GM19240 (cell line): ENCODE results near the gene NUDT17.

Experiments used
- DNase-seq: peaks from one replicate; pipeline ENCODE4 v3.0.0; 2011; ENCODE audit warnings: low spot score; ENCODE audit not compliant: insufficient read length

NUDT17 gene

DNA sequence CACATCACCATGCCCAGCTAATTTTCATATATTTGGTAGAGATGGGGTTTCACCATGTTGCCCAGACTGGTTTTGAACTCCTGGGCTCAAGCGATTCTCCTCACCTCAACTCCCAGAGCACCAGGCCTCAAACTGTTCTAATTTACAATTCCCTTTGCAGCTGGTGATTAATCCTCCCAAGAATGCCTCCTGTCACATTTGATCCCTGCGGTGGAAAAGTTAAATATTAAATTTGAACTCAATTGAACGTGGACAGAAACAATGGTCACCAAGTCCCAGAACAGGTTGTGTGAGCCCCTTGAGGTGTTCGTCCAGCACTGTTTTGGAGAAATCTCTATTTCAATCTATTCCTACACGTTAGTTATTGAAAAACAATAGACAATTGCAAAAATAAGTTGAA is 42.2 kb downstream of the NUDT17 start:
- DNase-seq, result no peak

DNA sequence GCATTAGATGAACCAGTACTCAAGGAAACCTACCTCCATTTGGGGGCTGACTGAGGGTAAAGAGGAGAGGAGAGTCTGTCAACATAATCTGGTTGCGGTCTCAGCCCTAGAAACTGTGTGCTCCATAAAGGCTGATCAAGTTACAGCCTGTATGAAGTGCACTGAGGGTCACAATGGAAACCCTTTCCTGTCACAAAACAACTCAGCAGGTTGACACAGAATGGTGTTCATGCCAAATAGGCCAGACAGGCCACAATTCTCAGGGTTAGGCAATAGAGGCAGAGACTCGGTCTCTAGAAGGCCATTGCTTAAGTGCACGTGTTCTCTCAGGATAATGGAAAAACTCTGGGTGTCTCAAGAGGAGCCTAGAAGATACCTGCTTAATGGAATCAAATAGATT is 44.3 kb downstream of the NUDT17 start:
- DNase-seq, result no peak

DNA sequence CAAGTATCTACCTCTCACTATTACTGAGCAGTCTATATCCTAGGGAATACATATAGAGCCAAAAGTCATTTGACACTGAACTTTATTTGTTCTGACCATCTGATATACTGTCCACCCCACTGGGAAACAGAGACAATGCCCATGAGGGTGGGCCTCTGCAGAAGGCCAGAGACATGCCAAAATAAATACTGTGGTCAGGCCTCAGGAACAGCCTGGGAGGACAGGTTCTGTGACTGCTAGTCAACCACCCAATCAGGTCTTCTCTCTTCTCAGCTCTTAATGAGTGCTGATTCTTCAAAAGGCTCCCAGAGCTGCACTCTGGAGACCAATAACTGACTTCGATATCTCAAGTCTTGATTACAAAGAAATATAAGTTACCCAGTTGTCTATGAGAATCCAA is 45.7 kb downstream of the NUDT17 start:
- no peak for DNase-seq

DNA sequence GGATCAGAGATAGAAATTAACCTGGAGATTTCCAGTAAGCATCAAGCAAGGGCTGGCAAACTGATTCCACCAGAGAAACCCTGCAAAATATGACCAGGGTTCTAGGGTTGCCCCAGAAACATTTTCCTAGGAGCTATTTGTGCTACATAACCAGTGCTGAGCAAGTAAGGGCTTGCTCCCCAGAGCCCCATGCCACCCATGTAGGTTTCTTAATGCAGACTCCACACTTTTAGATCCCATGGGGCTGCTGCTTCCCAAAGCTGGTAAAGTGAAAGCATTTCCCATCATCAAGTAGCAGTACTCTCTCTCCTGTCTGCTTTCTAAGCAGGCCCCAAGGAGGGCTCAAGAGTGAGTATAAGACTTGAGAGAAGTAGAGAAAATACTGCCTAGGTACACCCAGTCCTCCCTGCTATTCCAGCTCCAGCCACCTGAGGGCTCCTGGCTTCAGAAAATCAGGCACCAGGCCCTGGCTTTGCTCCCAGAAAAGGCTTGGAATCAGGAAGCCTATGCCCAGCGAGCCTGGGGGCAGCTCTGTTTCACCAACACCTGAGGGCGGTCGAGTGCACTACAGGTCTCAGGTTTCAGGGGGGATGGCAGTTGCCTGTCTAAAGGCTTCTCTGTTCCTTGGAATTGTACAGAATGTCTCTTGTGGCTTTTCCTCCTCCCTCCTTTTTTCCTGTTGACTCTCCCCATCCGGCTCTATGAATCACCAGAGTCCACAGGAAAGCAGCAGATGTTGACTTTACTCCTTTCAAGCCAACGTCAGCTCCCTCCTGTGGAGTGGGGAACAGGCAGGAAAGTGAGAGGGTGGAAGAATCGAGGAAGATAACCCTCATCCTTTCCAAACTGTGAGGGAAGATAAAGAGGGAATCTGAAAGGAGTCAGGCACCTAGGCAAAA is 46.4 kb downstream of the NUDT17 start:
- DNase-seq, result peak; percentile 74

DNA sequence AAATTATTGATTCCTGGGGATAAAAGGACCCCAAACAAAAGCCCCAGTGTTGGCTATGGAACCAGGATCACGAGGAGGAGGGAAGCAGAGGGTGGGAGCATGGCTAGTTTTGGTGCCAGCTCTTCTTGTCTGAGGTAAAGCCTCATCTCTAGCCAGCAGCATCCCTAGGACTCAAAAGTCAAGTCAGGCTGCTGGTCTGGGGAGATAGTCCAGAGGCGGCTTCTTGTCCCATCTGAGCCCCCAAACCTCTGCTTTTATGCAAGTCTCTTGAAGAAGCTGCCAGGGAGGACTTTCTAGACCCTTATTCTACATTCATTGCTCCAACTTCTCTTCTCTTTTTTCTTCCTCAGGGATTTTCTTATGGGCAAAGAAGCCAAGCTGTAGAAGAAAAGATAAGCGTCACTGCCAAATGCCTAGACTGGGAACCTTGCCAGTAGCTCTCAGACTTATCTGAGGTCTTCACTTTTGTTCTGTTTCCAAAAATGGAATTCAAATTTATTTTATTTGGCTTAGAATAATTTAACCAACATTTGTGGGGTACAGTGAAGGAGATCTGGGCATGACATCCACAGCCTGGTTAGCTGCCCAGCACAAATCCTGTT is 47.2 kb downstream of the NUDT17 start:
- no peak for DNase-seq

DNA sequence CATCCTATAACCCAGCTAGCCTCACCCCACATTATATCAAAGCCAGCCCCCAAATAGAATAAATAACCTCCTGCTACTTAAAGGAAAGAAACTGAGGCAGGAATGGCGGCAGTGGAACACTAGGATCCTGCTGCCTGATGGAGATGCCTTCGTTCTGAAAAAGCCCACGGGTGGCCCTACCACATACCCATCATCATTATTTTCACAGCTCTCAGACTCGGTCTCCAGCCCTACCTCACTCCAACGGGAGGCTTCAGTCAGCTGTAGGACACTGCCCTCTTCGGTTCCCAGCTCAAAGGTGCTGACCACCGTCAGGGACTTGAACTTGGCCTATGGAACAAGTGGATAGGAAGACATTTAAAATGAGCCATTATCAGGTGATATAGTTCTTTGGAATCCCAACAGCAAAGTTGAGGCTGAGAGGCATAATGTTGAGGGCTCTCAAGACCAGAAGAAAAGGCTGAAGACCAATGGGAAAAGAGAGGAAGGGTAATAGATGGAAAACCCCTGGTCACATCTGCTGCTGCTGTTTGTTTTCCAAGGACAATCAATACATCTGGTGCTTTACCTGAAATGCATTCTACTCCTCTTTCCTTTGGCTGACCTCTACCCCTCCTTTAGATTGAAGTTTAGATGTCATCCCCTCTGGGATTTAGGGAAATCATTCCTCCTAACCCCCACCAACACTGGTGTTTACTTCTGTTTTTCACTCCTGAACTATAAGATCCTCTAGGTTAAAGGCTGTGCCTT is 48.1 kb downstream of the NUDT17 start:
- no peak for DNase-seq

DNA sequence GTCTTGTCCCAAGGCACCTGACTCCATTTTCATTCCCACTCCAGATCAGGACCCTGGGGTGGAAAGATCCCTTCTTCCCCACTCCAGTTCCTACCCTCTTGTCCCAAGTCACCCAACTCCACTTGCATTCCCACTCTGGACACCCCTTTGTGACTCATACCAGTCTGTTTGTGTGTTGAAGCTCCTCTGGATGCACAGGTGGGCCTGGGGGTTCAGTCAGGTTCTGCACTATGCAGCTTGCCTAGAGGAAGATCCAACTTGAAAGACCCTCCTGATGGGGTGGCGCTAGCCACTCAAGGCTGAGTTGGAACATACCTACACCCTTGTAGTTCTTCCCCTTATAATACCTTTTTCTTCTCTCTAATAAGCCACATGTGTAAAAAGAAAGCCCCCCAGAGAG is 50.0 kb downstream of the NUDT17 start:
- DNase-seq, result no peak

DNA sequence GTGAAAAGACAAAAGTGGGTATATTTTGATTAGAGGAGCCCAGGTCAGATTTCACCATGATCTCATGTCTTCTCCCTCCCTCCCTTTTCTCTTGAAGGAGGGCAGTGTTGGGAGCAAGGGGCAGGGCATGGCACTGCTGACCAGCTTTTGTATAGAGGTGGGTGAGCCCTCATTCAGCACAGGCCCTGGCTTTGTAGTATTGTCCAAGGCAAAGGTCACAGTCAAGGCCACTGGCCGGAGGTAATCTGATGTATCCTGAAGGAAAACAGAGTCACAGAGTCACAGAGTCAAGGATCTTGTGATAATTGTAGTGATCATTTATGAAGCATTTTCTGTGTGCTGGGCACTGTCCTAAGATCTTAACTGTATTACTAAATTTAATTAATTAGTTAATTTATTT is 52.5 kb downstream of the NUDT17 start:
- no peak for DNase-seq
